Colonic mucosa (tissue), 4 donors: ENCODE measurements around the gene CSNK1G2. TPM values are rescaled to one million over a fixed set of nuclear protein-coding genes. Genes with fewer than 3 reads are reported as not detected.

ENCODE experiments used
- DNase-seq: peaks from one replicate; pipeline ENCODE4 v3.0.0-alpha.2; 2020
- H3K27ac ChIP-seq: fragments of 200-600 bp; one replicate; pipeline ENCODE4 v1.8.0; 2021
- H3K27me3 ChIP-seq: fragments of 200-600 bp; one replicate; pipeline ENCODE4 v1.8.0; 2021
- H3K36me3 ChIP-seq: fragments of 200-600 bp; one replicate; pipeline ENCODE4 v1.8.0; 2021
- H3K4me1 ChIP-seq: fragments of 200-600 bp; one replicate; pipeline ENCODE4 v1.8.0; 2021; ENCODE audit warnings: mild to moderate bottlenecking
- H3K4me3 ChIP-seq: fragments of 200-600 bp; one replicate; pipeline ENCODE4 v1.8.0; 2021
- H3K9ac ChIP-seq, 2 donors: one replicate each; pipeline ENCODE4 v1.7.0; 2013; ENCODE audit warnings: control low read depth in 2 of 2, low read depth in 2 of 2, low read length in 2 of 2
- H3K9me3 ChIP-seq: fragments of 200-600 bp; one replicate; pipeline ENCODE4 v1.8.0; 2021
- intact Hi-C: fragments of 100-400 bp; cut with DNase I; formaldehyde crosslinking; loops from one replicate; pipeline ENCODE4 v1.14.1; 2022
- total RNA-seq, 2 donors: library from RNA; stranded (reverse); fragmentation: NEBNext Ultra II Directional in 1 of 2; extraction: Animal tissue kit (Norgen Biotek cat#: 25700) in 1 of 2; gene quantifications; one replicate each; pipeline ENCODE4 v1.2.1, GENCODE V29; 2021
- TF ChIP-seq, protein P1 (sequence below): fragments of 200-600 bp; IDR thresholded peaks from one replicate; pipeline ENCODE4 v1.8.0; 2022; ENCODE audit warnings: antibody characterized with exemption, mild to moderate bottlenecking
- donor health status: healthy.
- donor health status: DM: no; HTN: no; CAD: no.
- donor health status: DM: no; HTN: no; CAD: no.

CSNK1G2 gene
- total RNA-seq, 2 donors from 2014 or later: 55.3 to 61.0 TPM

- peak; percentile 54 for DNase-seq
- Histone ChIP-seq H3K4me3 (no peak overlapping the region), H3K36me3 (no peaks in the 10 kb centered on the region), H3K4me1 (peaks cover 3% of the 10 kb centered on the region), H3K27me3 (no peaks in the 10 kb centered on the region), H3K9ac (no peak overlapping the region), H3K9me3 (no peaks in the 10 kb centered on the region), H3K27ac (no peak overlapping the region)
- intact Hi-C loops: no loop called here
- TF ChIP-seq, protein P1, sequence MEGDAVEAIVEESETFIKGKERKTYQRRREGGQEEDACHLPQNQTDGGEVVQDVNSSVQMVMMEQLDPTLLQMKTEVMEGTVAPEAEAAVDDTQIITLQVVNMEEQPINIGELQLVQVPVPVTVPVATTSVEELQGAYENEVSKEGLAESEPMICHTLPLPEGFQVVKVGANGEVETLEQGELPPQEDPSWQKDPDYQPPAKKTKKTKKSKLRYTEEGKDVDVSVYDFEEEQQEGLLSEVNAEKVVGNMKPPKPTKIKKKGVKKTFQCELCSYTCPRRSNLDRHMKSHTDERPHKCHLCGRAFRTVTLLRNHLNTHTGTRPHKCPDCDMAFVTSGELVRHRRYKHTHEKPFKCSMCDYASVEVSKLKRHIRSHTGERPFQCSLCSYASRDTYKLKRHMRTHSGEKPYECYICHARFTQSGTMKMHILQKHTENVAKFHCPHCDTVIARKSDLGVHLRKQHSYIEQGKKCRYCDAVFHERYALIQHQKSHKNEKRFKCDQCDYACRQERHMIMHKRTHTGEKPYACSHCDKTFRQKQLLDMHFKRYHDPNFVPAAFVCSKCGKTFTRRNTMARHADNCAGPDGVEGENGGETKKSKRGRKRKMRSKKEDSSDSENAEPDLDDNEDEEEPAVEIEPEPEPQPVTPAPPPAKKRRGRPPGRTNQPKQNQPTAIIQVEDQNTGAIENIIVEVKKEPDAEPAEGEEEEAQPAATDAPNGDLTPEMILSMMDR: no peak
Observed at GRCh38 chr19:2026770-2027169, 85.8 kb downstream of the CSNK1G2 start.

- intact Hi-C loops: no loop called here
- peaks cover 9% of the 10 kb centered on the region for H3K4me1 ChIP-seq
- no peak overlapping the region for H3K4me3 ChIP-seq
- no peak for DNase-seq
- H3K9ac ChIP-seq: no peak overlapping the region
- H3K27ac ChIP-seq: no peak overlapping the region
- H3K9me3 ChIP-seq: no peaks in the 10 kb centered on the region
- no peaks in the 10 kb centered on the region for H3K36me3 ChIP-seq
- H3K27me3 ChIP-seq: no peaks in the 10 kb centered on the region
- TF ChIP-seq, protein P1: no peak
Observed at GRCh38 chr19:2027361-2027760, 86.4 kb downstream of the CSNK1G2 start.

Other genes with a start within 250 kb of the CSNK1G2 start
- under 1 TPM in 1 of 2 donors, not detected in 1; 0.05 TPM for gene ONECUT3, start 187.7 kb upstream of the CSNK1G2 start, total RNA-seq
- under 1 TPM; 0.15 to 0.42 TPM for gene ATP8B3, start 128.9 kb upstream of the CSNK1G2 start, total RNA-seq
- 10 to 100 TPM; 42.0 to 51.7 TPM for gene REXO1, start 92.7 kb upstream of the CSNK1G2 start, total RNA-seq
- gene KLF16, start 77.6 kb upstream of the CSNK1G2 start, total RNA-seq: 10 to 100 TPM; 31.1 to 34.8 TPM
- gene ABHD17A, start 55.7 kb upstream of the CSNK1G2 start, total RNA-seq: 10 to 100 TPM; 53.3 to 78.5 TPM
- gene ADAT3, start 35.8 kb upstream of the CSNK1G2 start, total RNA-seq: 10 to 100 TPM; 14.2 to 24.7 TPM
- gene SCAMP4, start 35.8 kb upstream of the CSNK1G2 start, total RNA-seq: 10 to 100 TPM; 57.4 to 91.8 TPM
- 10 to 100 TPM; 74.5 to 81.5 TPM for gene BTBD2, start 74.5 kb downstream of the CSNK1G2 start, total RNA-seq
- gene MKNK2, start 110.1 kb downstream of the CSNK1G2 start, total RNA-seq: 100 to 1,000 TPM; 358 to 589 TPM
- gene MOB3A, start 155.2 kb downstream of the CSNK1G2 start, total RNA-seq: 10 to 100 TPM; 40.0 to 40.5 TPM
- gene IZUMO4, start 155.7 kb downstream of the CSNK1G2 start, total RNA-seq: 1 to 10 TPM; 2.1 to 4.5 TPM
- gene AP3D1, start 210.4 kb downstream of the CSNK1G2 start, total RNA-seq: 100 to 1,000 TPM; 105 to 137 TPM
- 10 to 100 TPM; 31.5 to 52.0 TPM for gene DOT1L, start 222.8 kb downstream of the CSNK1G2 start, total RNA-seq